ENCODE data around the gene MTA1.

GRCh38 chr14:105376521-105377440, 42.8 kb upstream of the MTA1 start:
- TF ChIP-seq CTCF (IDR thresholded peaks at IDR 0.05) (no peak), POLR2AphosphoS5 (IDR thresholded peaks at IDR 0.05) (no peak)

Measured in upper lobe of left lung (tissue), 4 donors.